HuH-7.5 (cell line): ENCODE data around the gene AGRN.
"Not testable (repeated sequence)": the region's sequence is repeated elsewhere in the genome, so short reads cannot be mapped to it uniquely, and the experiment has no call there.

Experiments used
- DNase-seq: peaks from one replicate; pipeline ENCODE4 v3.0.0; 2011; ENCODE audit warnings: low spot score

The AGRN gene

DNA sequence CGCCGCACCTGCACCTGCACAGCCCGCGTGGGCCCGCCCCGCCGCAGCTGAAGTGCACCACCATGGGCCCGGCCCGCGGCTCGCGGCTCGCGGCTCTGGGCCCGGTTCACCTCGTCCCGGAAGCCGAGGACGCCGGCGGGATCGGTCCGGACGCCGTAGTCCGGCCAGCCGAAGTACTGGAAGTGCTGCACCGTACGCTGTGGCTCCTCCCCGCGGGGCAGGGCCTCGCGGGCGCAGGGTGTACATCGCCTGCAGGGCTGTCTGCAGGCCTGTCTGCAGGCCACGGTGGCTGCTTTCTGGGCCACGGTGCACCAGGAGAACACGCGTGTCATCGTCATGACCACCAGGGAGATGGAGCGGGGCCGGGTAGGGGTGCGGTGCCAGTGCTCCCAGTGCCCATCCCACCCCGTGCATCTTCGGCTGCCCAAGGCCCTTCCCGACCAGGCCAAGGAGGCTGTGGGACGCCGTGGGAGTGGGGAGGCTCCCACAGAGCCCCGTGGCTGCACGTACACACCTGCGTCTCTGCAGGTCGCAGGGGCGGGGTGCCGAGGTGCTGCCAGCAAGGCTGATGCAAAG, 47.5 kb downstream of the AGRN start:
- no peak for DNase-seq

DNA sequence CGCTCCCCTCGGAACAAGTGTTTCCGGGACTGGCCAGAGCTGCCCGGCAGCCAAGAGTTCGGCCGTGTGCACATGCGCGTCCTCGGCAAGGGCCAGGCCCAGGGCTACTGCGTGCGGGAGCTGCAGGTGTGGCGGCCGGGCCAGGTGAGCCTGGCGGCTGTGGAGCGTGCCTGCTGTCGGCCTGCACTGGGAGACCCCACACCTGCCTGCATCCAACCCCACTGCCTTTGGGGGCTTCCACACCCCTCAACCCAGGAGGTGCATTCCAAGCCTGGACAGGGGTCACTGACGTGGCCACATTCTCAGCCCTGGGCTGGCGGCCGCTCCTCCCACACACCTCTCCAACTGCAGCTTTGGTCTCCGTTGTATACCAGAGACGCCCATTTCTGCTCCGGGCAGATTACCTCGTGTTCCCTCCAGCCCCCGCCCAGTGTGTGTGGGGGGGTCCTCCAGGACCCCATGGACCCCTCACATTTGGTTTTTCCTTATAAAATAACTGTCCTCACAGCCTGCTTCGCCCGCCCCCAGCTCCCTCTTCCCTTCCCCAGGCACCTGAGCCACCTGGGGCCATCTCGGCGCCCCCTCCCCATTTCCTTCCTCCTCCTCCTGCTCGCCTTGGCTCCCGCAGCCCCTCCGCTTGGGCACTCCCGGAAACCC, 48.1 kb downstream of the AGRN start:
- peak; percentile 82 for DNase-seq

- DNase-seq, result peak; percentile 77
These were observed 48.7 kb downstream of the AGRN start for GRCh38 chr1:1068517-1069055.

GRCh38 chr1:1069056-1069710, 49.3 kb downstream of the AGRN start:
- DNase-seq, result peak; percentile 96

- DNase-seq, result peak; percentile 80
These were observed 50.1 kb downstream of the AGRN start for GRCh38 chr1:1069711-1070676.

GRCh38 chr1:1071486-1072298, 51.8 kb downstream of the AGRN start:
- DNase-seq, result no peak

DNA sequence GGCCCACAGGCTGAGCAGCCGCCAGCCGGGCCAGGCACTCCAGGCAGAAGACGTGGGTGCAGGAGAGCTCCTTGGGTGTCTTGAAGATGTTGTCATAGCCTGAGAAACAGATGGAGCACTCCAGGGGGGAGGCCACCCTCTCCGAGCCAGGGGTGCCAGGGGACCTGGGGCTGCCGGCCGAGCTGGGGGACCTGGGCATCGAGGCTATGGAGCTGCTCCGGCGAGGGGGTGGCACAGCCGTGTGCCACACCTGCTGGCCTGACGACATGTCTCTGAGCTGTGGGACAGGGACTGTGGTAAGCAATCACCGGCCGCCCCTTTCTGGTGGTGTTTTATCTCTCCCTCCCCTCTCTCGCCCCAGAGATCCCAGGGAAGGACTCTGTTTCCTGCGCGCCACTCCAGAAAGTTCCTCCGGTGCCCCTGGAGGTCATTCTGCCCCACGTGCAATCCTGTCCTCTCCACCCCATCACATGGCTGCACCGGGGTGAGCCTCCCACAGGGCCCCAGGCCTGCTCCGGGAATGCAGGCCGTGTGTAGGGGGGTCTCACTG, 52.5 kb downstream of the AGRN start:
- no peak for DNase-seq

GRCh38 chr1:1072849-1073742, 53.2 kb downstream of the AGRN start:
- no peak for DNase-seq

DNA sequence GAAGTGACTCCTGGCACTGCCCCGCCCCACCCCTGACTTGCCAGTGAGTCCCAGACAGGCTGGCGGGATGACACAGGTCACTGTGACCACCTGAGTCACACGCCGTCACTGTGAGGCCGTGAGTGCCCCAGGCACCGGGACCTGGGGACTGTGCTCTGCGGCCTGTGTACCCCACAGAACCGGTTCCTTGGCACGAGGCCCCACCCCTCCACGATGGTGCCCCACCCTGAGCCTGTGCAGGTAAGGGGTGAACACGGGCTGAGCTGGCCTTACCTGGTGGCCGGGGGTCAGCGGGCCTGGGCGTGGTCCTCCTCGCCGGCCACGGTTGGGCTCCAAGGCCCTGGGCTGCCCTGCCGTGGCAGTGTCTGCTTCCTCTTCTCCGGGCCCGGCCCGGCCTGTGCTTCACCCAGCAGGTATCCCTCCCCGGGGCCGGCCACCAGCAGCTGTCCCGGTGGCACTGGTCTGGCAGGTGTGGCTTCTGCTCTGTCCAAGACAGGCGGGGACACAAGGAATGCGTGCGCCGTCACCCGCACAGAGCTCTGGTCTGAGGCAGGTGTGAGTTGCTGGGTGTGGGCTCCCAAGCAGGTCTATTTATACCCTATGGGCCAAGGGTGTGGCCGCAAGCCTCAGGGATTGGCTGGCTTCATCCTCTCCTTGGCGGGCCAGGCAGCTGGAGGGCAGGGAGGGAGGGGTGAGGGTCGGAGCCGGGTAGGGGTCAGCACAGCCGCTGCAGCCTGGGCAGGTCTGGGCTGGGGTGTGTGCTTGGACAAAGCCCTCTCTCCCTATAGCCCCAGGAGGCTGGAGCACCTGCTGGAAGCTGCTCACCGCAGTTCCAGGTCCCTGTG, 54.0 kb downstream of the AGRN start, which contains the start of gene RNF223:
TSS of gene RNF223 (minus strand) at position 564 of the 845 bp plus-strand sequence. CDS start 1,740 bp downstream, outside the sequence.
- DNase-seq, result no peak

- DNase-seq, result no peak
These were observed 54.8 kb downstream of the AGRN start for GRCh38 chr1:1074631-1075147.

GRCh38 chr1:1075148-1075935, 55.4 kb downstream of the AGRN start:
- no peak for DNase-seq

DNA sequence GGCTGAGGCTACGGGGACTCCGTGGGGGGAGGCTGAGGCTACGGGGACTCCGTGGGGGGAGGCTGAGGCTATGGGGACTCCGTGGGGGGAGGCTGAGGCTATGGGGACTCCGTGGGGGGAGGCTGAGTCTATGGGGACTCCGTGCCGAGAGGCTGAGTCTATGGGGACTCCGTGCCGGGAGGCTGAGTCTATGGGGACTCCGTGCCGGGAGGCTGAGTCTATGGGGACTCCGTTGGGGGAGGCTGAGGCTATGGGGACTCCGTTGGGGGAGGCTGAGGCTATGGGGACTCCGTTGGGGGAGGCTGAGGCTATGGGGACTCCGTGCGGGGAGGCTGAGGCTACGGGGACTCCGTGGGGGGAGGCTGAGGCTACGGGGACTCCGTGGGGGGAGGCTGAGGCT, 57.5 kb downstream of the AGRN start:
- DNase-seq, result not testable (repeated sequence)

GRCh38 chr1:1079408-1080121, 59.6 kb downstream of the AGRN start:
- DNase-seq, result peak; percentile 95

- peak; percentile 79 for DNase-seq
These were observed 60.3 kb downstream of the AGRN start for GRCh38 chr1:1080122-1080757.

DNA sequence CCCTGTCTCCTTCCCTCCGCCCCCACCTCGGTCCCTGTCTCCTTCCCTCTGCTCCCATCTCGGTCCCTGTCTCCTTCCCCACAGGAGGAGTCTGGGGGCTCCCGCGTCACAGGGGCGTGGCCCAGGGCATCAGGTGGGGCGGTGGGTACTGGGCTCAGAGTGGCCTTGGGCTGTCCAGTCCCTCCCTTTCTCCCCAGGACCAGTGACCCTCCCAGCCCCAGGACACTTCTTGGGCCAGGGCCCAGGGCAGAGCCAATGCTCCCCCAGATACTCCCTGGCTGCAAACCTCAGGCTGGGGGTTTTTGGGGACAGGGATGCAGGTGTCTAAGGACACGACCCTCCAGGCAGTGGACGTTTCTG, 61.0 kb downstream of the AGRN start:
- DNase-seq, result no peak
